Measurements from ENCODE around the gene NEK5.

- TF ChIP-seq CTCF (IDR thresholded peaks at IDR 0.05) = no peak
- no peak for TF ChIP-seq ZFX (IDR thresholded peaks at IDR 0.05; ENCODE audit: borderline replicate concordance)
Observed at GRCh38 chr13:52158629-52159158, 29.8 kb upstream of the NEK5 start.

Measured in 22Rv1 (cell line).